SU-DHL-6 (cell line): Measurements from ENCODE around the gene CENPB.

Source experiments
- H2AFZ ChIP-seq: fragments of 200-600 bp; sonication (generic); 2 replicates; pipeline ENCODE4 v1.6.1; 2014; ENCODE audit warnings: low read depth, mild to moderate bottlenecking, moderate library complexity, mixed read lengths, antibody characterized with exemption, low read length; ENCODE audit not compliant: severe bottlenecking
- H3F3A ChIP-seq: fragments of 200-600 bp; shearing (Covaris generic); 2 replicates; pipeline ENCODE4 v1.6.0; 2016; ENCODE audit warnings: antibody characterized with exemption, mild to moderate bottlenecking; ENCODE audit not compliant: insufficient read depth
- H3K27ac ChIP-seq: fragments of 200-600 bp; sonication (generic); 2 replicates; pipeline ENCODE4 v1.5.1; 2016; ENCODE audit warnings: low read depth, mild to moderate bottlenecking, low read length, moderate library complexity, mixed read lengths
- H3K27me3 ChIP-seq: fragments of 200-600 bp; sonication (generic), shearing (Covaris generic); 2 replicates; pipeline ENCODE4 v1.6.0; 2014; ENCODE audit warnings: mild to moderate bottlenecking, low read length
- H3K36me3 ChIP-seq: fragments of 200-600 bp; sonication (generic); 2 replicates; pipeline ENCODE4 v1.6.1; 2014; ENCODE audit warnings: mild to moderate bottlenecking, low read length, mixed read lengths
- H3K4me2 ChIP-seq: fragments of 300-600, 200-600 bp; shearing (Covaris generic), sonication (generic); 2 replicates; pipeline ENCODE4 v1.6.0; 2014; ENCODE audit warnings: low read length, low read depth, mild to moderate bottlenecking; ENCODE audit not compliant: poor library complexity, severe bottlenecking
- H3K4me3 ChIP-seq: fragments of 200-600 bp; sonication (generic); 2 replicates; pipeline ENCODE4 v1.5.1; 2014; ENCODE audit warnings: antibody characterized with exemption, low read length, mild to moderate bottlenecking, mixed read lengths; ENCODE audit not compliant: insufficient read depth, poor library complexity, severe bottlenecking
- H3K79me2 ChIP-seq: fragments of 200-600 bp; sonication (generic); 2 replicates; pipeline ENCODE4 v1.6.1; 2014; ENCODE audit warnings: mild to moderate bottlenecking, low read length, moderate library complexity; ENCODE audit not compliant: insufficient read depth
- H3K9ac ChIP-seq: fragments of 200-600 bp; sonication (generic); 2 replicates; pipeline ENCODE4 v1.7.0; 2014; ENCODE audit warnings: mild to moderate bottlenecking, low read length
- H3K9me2 ChIP-seq: fragments of 200-600 bp; sonication (generic); replicated peaks from 2 replicates; pipeline ENCODE4 v1.6.1; 2014; ENCODE audit warnings: low read length; ENCODE audit not compliant: insufficient read depth
- H3K9me3 ChIP-seq: fragments of 200-600 bp; sonication (generic); 2 replicates; pipeline ENCODE4 v1.6.1; 2014; ENCODE audit warnings: low read length, mixed read lengths; ENCODE audit not compliant: insufficient read depth
- H4K20me1 ChIP-seq: fragments of 200-600 bp; sonication (generic); 2 replicates; pipeline ENCODE4 v1.6.1; 2014; ENCODE audit warnings: low read depth, mild to moderate bottlenecking, antibody characterized with exemption, low read length, moderate library complexity, mixed read lengths
- CTCF ChIP-seq: fragments of 200-600 bp; sonication (generic); IDR thresholded peaks from one replicate; pipeline ENCODE4 v1.5.1; 2017; ENCODE audit warnings: antibody characterized with exemption, mild to moderate bottlenecking, low read length, moderate library complexity; ENCODE audit not compliant: insufficient read depth, poor library complexity, severe bottlenecking
- EZH2phosphoT487 ChIP-seq: fragments of 200-600 bp; sonication (generic), shearing (Covaris generic); conservative IDR thresholded peaks from 2 replicates; pipeline ENCODE4 v1.6.1; 2018; ENCODE audit warnings: mild to moderate bottlenecking, antibody characterized with exemption, low read length, moderate library complexity, mixed read lengths

The CENPB gene

GRCh38 chr20:3804781-3805180, 18.2 kb upstream of the CENPB start:
- no peak overlapping the region for H3K4me3 ChIP-seq
- no peak overlapping the region for H3K9ac ChIP-seq
- no peaks in the 10 kb centered on the region; the same call in 1 of the 2 replicates for H3K79me2 ChIP-seq
- no peak overlapping the region for H3K4me2 ChIP-seq
- no peaks in the 10 kb centered on the region for H3K36me3 ChIP-seq
- no peaks in the 10 kb centered on the region for H3K9me3 ChIP-seq
- no peaks in the 10 kb centered on the region for H3K27me3 ChIP-seq
- H3F3A ChIP-seq: peaks cover 7% of the 10 kb centered on the region; the same call in 1 of the 2 replicates
- no peaks in the 10 kb centered on the region for H3K9me2 ChIP-seq
- TF ChIP-seq CTCF (no peak), EZH2phosphoT487 (no peak)
- H2AFZ ChIP-seq: no peak overlapping the region
- no peak overlapping the region for H3K27ac ChIP-seq
- H4K20me1 ChIP-seq: no peaks in the 10 kb centered on the region

GRCh38 chr20:3804254-3804751, 17.8 kb upstream of the CENPB start:
- TF ChIP-seq EZH2phosphoT487: no peak
- no peak for TF ChIP-seq CTCF

GRCh38 chr20:3803854-3804253, 17.3 kb upstream of the CENPB start:
- TF ChIP-seq EZH2phosphoT487 (no peak), CTCF (no peak)

More at GRCh38 chr20:3804254-3804751, 17.8 kb upstream of the CENPB start:
- Histone ChIP-seq H3F3A (peaks cover 7% of the 10 kb centered on the region; the same call in 1 of the 2 replicates), H4K20me1 (no peaks in the 10 kb centered on the region), H3K4me2 (no peak overlapping the region), H3K27me3 (no peaks in the 10 kb centered on the region), H3K36me3 (no peaks in the 10 kb centered on the region), H3K9ac (no peak overlapping the region), H3K79me2 (no peaks in the 10 kb centered on the region; the same call in 1 of the 2 replicates), H3K27ac (no peak overlapping the region), H3K4me3 (no peak overlapping the region), H3K9me2 (no peaks in the 10 kb centered on the region), H2AFZ (no peak overlapping the region), H3K9me3 (no peaks in the 10 kb centered on the region)

More at GRCh38 chr20:3803854-3804253, 17.3 kb upstream of the CENPB start:
- Histone ChIP-seq H2AFZ (no peak overlapping the region), H3K9me3 (no peaks in the 10 kb centered on the region), H3K4me3 (no peak overlapping the region), H3F3A (peaks cover 7% of the 10 kb centered on the region; the same call in 1 of the 2 replicates), H3K9ac (no peak overlapping the region), H3K9me2 (no peaks in the 10 kb centered on the region), H3K4me2 (no peak overlapping the region), H3K36me3 (no peaks in the 10 kb centered on the region), H3K27ac (no peak overlapping the region), H3K27me3 (no peaks in the 10 kb centered on the region), H4K20me1 (no peaks in the 10 kb centered on the region), H3K79me2 (no peaks in the 10 kb centered on the region; the same call in 1 of the 2 replicates)
